ENCODE measurements around the gene PPIG. TPM values are rescaled to one million over a fixed set of nuclear protein-coding genes. Genes with fewer than 3 reads are reported as not detected.
"Not testable (repeated sequence)": the region's sequence is repeated elsewhere in the genome, so short reads cannot be mapped to it uniquely, and the experiment has no call there.

Gene PPIG
- 10 to 100 TPM; 26.1 to 69.9 (median 28.0) TPM for total RNA-seq
- polyA plus RNA-seq: 10 to 100 TPM; 22.0 to 98.8 (median 27.8) TPM
- long read RNA-seq, donor 1, full-length matches to known transcripts: 2 of 2 reads
- long read RNA-seq, donor 1, partial matches to known transcripts: 0 of 2 reads
- long read RNA-seq, donor 1, other reads (novel, unspliced or antisense): 0 of 2 reads
- long read RNA-seq, donor 2, full-length matches to known transcripts: 5 of 5 reads
- long read RNA-seq, donor 2, partial matches to known transcripts: 0 of 5 reads
- long read RNA-seq, donor 2, other reads (novel, unspliced or antisense): 0 of 5 reads
- long read RNA-seq, donor 3, full-length matches to known transcripts: 1 of 1 reads
- long read RNA-seq, donor 3, partial matches to known transcripts: 0 of 1 reads
- long read RNA-seq, donor 3, other reads (novel, unspliced or antisense): 0 of 1 reads
- long read RNA-seq, donor 4: 0 reads
- long read RNA-seq, donor 5, full-length matches to known transcripts: 4 of 43 reads
- long read RNA-seq, donor 5, partial matches to known transcripts: 39 of 43 reads
- long read RNA-seq, donor 5, other reads (novel, unspliced or antisense): 0 of 43 reads
- long read RNA-seq, donor 6: 0 reads
- long read RNA-seq, donor 7, full-length matches to known transcripts: 4 of 12 reads
- long read RNA-seq, donor 7, partial matches to known transcripts: 8 of 12 reads
- long read RNA-seq, donor 7, other reads (novel, unspliced or antisense): 0 of 12 reads
- long read RNA-seq, donor 8, full-length matches to known transcripts: 5 of 12 reads
- long read RNA-seq, donor 8, partial matches to known transcripts: 7 of 12 reads
- long read RNA-seq, donor 8, other reads (novel, unspliced or antisense): 0 of 12 reads
- long read RNA-seq, donor 9, full-length matches to known transcripts: 2 of 11 reads
- long read RNA-seq, donor 9, partial matches to known transcripts: 9 of 11 reads
- long read RNA-seq, donor 9, other reads (novel, unspliced or antisense): 0 of 11 reads
- long read RNA-seq, donor 10, full-length matches to known transcripts: 2 of 14 reads
- long read RNA-seq, donor 10, partial matches to known transcripts: 12 of 14 reads
- long read RNA-seq, donor 10, other reads (novel, unspliced or antisense): 0 of 14 reads

- no peaks in the 10 kb centered on the region for H3K36me3 ChIP-seq
- peaks cover 20 to 39% (median 27%) of the 10 kb centered on the region in 4 donors for H3K4me1 ChIP-seq
- WGBS, 5 donors: 5% methylated on average over 40 to 49 of the region's 49 CpGs
- intact Hi-C loops (cut with DNase I; ENCODE audit: low total_unique reads): no loop called here
- DNase-seq: peak; percentile 91 to 98
- no peaks in the 10 kb centered on the region for H3K27me3 ChIP-seq
- H3K9me3 ChIP-seq: peaks cover 0 to 5% (median 0%) of the 10 kb centered on the region in 4 donors
- peak within 1 kb of the TSS; percentile 93 to 100 (median 99) for H3K27ac ChIP-seq
- peak within 1 kb of the TSS; percentile 83 to 94 (median 88) for H3K4me3 ChIP-seq
- TF ChIP-seq POLR2AphosphoS5 (IDR thresholded peaks at IDR 0.05) (peak; percentile 81 to 95 (median 95)), POLR2A (IDR thresholded peaks at IDR 0.05) (no peak), EP300 (IDR thresholded peaks at IDR 0.05) (peak; percentile 66), CTCF (IDR thresholded peaks at IDR 0.05) (no peak)
These were observed at the start of gene PPIG for GRCh38 chr2:169584005-169584877. TSS of gene PPIG (plus strand) at chr2:169584351. CDS start at chr2:169604042, 19,691 bp downstream.

- H3K4me3 ChIP-seq; H3K9me3 ChIP-seq; H3K27ac ChIP-seq; DNase-seq; H3K4me1 ChIP-seq; intact Hi-C loops (cut with DNase I; ENCODE audit: low total_unique reads); H3K27me3 ChIP-seq: not testable (repeated sequence)
- WGBS, 5 donors: 95 to 98% (median 97%) methylated on average over 2 of the region's 2 CpGs
- H3K36me3 ChIP-seq: peaks cover 0 to 64% (median 39%) of the 10 kb centered on the region in 4 donors
These were observed 44.7 kb upstream of the PPIG start for GRCh38 chr2:169539460-169539859.

GRCh38 chr2:169540146-169540545 lies 44.0 kb upstream of the PPIG start:
- peaks cover 0 to 59% (median 36%) of the 10 kb centered on the region in 4 donors for H3K36me3 ChIP-seq
- WGBS, 5 donors: 69 to 80% (median 79%) methylated on average over 2 of the region's 2 CpGs
- H3K9me3 ChIP-seq: no peaks in the 10 kb centered on the region
- no peak for DNase-seq
- H3K27me3 ChIP-seq: no peaks in the 10 kb centered on the region
- H3K4me3 ChIP-seq: no peak overlapping the region
- H3K4me1 ChIP-seq: no peaks in the 10 kb centered on the region
- no peak overlapping the region for H3K27ac ChIP-seq
- intact Hi-C loops (cut with DNase I; ENCODE audit: low total_unique reads): no loop called here
- TF ChIP-seq CTCF (IDR thresholded peaks at IDR 0.05): no peak
- TF ChIP-seq POLR2A (IDR thresholded peaks at IDR 0.05): no peak
- no peak for TF ChIP-seq EP300 (IDR thresholded peaks at IDR 0.05)
- no peak for TF ChIP-seq POLR2AphosphoS5 (IDR thresholded peaks at IDR 0.05)

GRCh38 chr2:169542433-169542832 lies 41.7 kb upstream of the PPIG start:
- DNase-seq: no peak
- Histone ChIP-seq H3K4me3 (no peak overlapping the region), H3K4me1 (no peaks in the 10 kb centered on the region), H3K27me3 (no peaks in the 10 kb centered on the region), H3K36me3 (peaks cover 0 to 66% (median 39%) of the 10 kb centered on the region in 4 donors), H3K9me3 (no peaks in the 10 kb centered on the region), H3K27ac (no peak overlapping the region)
- intact Hi-C loops (cut with DNase I; ENCODE audit: low total_unique reads): no loop called here
- no peak for TF ChIP-seq POLR2A (IDR thresholded peaks at IDR 0.05)
- TF ChIP-seq POLR2AphosphoS5 (IDR thresholded peaks at IDR 0.05): no peak
- TF ChIP-seq CTCF (IDR thresholded peaks at IDR 0.05): no peak
- TF ChIP-seq EP300 (IDR thresholded peaks at IDR 0.05): no peak
- WGBS, 5 donors: 90 to 94% (median 93%) methylated on average over 3 of the region's 3 CpGs

All from stomach (tissue), 19 donors.